HG03432 (cell line): ENCODE data around the gene ITSN1.

ENCODE experiments used
- ATAC-seq: cut with Tn5 transposase; IDR thresholded peaks from one replicate; pipeline ENCODE4 v1.9.1; 2021; ENCODE audit warnings: mild to moderate bottlenecking, moderate library complexity; ENCODE audit not compliant: unreplicated experiment

The ITSN1 gene

DNA sequence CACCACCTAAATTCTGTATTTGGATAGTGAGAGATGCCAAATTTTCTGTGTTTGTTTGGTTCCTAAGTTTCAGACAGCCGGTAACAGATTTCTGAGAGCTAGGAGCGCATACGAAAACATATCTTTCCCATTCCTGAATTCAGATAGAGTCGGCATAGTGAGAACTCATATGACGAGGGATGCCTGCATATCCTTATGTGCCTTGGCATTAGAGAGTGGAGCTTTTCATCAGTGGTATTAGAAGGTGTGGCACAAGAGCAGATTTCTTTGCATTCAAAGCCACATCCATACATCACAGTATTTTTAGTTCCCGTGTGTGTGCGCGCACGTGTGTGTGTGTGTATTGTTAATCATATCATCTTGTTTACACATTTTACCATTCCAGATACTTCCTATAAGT, 187.5 kb downstream of the ITSN1 start:
- no peak for ATAC-seq

- ATAC-seq = no peak
These were observed 189.8 kb downstream of the ITSN1 start for GRCh38 chr21:33831962-33832659.

GRCh38 chr21:33834801-33835500, 192.7 kb downstream of the ITSN1 start:
- no peak for ATAC-seq

- ATAC-seq = no peak
These were observed 193.6 kb downstream of the ITSN1 start for GRCh38 chr21:33835920-33836319.

GRCh38 chr21:33836408-33836807, 194.1 kb downstream of the ITSN1 start:
- no peak for ATAC-seq

GRCh38 chr21:33839167-33839716, 196.9 kb downstream of the ITSN1 start:
- ATAC-seq = no peak

GRCh38 chr21:33839806-33840205, 197.5 kb downstream of the ITSN1 start:
- no peak for ATAC-seq

DNA sequence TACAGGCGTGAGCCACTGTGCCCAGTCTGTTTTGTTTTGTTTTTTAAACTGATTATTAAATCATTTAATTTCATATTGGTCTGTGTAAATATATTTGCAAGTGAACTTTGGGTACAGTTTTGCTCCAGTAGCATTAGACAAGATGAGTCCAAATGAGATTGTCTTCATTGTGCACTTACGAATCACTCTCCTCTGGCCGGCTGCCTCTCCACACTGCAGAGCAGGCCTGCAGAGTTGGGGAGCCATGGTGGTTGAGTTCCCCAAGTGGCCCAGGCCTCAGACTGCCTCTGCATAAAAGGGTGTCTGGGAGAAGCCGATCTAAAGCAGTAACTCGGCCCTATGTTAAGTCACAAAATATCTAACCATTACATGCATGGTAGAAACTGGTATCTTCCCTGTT, 198.5 kb downstream of the ITSN1 start:
- no peak for ATAC-seq

DNA sequence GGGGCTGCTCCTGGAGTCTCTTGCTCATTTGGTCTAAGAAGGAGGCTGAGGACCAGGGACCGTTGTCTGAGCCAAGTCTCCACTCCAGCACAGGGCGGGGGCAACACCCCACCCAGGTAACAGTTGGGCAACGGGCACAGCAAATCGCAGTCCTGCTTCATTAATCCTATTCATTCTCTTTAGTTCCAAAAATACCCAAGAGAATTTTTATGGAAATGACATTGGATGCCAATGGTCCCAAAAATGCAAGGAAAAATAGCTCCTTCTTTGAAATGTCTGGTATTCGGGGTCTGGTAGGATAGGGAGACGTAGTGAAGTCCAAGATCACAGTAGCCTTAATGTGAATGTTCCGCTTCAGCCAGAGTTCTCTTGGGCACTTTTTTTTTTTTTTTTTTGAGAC, 199.3 kb downstream of the ITSN1 start:
- ATAC-seq = no peak

GRCh38 chr21:33843216-33843615, 200.9 kb downstream of the ITSN1 start:
- no peak for ATAC-seq

GRCh38 chr21:33844104-33844889, 202.0 kb downstream of the ITSN1 start:
- ATAC-seq = no peak

DNA sequence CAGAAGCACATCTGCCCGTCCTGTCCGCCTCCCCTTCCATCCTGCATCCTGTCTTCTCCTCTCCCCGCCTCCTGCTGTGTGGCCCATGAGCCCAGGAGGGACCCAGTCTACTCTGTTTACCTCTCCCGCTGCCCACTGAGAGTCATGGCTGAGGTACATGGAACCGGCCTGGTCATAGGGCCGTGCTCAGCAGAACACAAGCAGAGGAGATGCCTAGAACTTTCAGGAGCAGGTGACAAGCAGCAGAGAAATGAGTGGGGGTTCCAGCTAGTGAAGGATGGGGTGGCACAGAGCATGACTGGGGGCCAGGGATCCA, 202.5 kb downstream of the ITSN1 start:
- ATAC-seq = no peak

GRCh38 chr21:33846141-33846540, 203.8 kb downstream of the ITSN1 start:
- ATAC-seq = no peak

DNA sequence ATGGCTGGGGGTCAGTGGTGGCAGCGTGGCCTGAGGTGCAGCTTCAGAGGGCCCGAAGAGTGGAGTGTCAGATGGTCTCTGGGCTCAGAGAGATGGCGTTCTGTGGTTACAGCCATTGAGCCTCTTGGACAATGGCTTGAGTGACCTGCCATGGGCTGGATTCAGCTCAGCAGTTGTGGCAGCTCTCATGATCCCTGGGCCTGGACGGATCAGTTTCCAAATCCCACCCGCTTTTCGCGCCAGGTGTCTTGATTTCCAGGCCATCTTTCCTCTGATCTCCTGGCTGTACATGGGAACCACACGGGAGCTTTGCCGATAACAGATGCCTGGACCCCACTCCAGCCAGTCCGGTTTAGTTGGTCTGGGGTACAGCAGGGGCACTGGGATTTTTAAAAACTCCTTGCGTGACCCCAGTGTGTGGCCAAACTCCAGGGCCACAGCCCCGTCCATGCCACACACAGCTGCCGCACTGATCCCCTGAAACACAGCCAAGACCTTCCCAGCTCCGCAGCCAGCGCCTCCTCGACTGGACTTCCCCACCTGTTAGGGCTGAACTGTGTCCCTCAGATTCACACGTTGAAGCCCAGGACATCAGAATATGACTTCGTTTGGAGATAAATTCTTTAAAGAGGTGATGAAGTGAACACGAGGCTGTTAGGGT, 205.4 kb downstream of the ITSN1 start:
- ATAC-seq = no peak

- no peak for ATAC-seq
These were observed 206.1 kb downstream of the ITSN1 start for GRCh38 chr21:33848249-33848953.

- no peak for ATAC-seq
These were observed 207.5 kb downstream of the ITSN1 start for GRCh38 chr21:33849834-33850233.

- ATAC-seq = no peak
These were observed 208.1 kb downstream of the ITSN1 start for GRCh38 chr21:33850401-33850800.

GRCh38 chr21:33850985-33851384, 208.7 kb downstream of the ITSN1 start:
- no peak for ATAC-seq

DNA sequence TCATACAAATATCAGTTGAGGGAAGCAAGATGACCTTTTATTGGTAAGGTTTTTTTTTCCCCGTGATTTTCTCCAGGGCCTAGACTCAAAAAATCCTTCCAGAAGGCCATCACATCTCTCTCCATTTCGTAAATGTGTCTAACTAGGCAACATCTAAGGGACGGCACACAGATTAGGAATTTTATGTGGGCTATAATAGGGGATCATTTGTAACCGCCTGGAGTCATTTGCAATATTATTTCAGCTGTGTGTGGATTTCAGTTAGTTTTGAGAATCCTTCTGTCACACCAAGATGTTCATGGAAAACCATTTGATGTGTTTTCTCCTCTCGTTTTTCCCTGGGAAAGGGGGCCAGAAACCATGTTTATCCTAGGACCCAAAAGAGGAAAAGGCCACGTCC, 210.2 kb downstream of the ITSN1 start:
- no peak for ATAC-seq

GRCh38 chr21:33854604-33855003, 212.3 kb downstream of the ITSN1 start:
- ATAC-seq = no peak

DNA sequence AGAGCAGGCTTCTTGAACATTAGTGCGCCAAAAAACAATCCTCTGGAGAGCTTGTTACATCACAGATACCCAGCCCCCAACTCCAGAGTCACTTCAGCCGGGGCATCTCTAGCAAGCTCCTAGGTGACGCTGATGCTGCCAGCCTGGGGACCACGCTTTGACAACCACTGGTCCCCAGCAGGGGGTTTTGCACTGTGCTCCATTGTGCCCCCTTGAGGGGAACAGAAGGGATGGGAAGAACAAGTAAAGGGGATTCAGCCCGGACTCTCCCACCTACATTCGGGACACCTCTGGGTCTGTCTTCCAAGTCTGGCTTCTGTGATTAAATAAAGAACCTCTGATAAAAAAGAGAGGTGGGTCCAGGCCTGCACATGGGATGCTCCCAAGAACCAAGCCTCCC, 212.9 kb downstream of the ITSN1 start:
- no peak for ATAC-seq
